Activated CD4-positive, alpha-beta memory T cell treated with anti-CD3 and anti-CD28 coated beads for 36 hours (primary cell): Measurements from ENCODE around the gene CYP3A4. TPM values are rescaled to one million over a fixed set of nuclear protein-coding genes. Genes with fewer than 3 reads are reported as not detected.

Experiments used
- CTCF ChIA-PET: fragments of 350-600 bp; sonication (Branson Sonifier 250); formaldehyde crosslinking; loops from one replicate; lab custom pipeline; 2021; ENCODE audit warnings: antibody characterized with exemption, inconsistent platforms; lab: Charles Lee
- POLR2A ChIA-PET: fragments of 350-600 bp; sonication (Branson Sonifier 250); formaldehyde crosslinking; loops from one replicate; lab custom pipeline; 2021; ENCODE audit warnings: antibody characterized with exemption; lab: Charles Lee
- DNase-seq: peaks from one replicate; pipeline ENCODE4 v3.0.0-alpha.2; 2020
- H3K27ac Mint-ChIP-seq: one replicate; pipeline ENCODE4 v1.8.0; 2021; ENCODE audit warnings: mixed read lengths
- H3K27me3 Mint-ChIP-seq: one replicate; pipeline ENCODE4 v1.8.0; 2021; ENCODE audit warnings: mixed read lengths
- H3K36me3 Mint-ChIP-seq: one replicate; pipeline ENCODE4 v1.8.0; 2021; ENCODE audit warnings: mixed read lengths
- H3K4me1 Mint-ChIP-seq: one replicate; pipeline ENCODE4 v1.8.0; 2021; ENCODE audit warnings: low read depth, mixed read lengths
- H3K4me3 Mint-ChIP-seq: one replicate; pipeline ENCODE4 v1.8.0; 2021; ENCODE audit warnings: mild to moderate bottlenecking, mixed read lengths
- H3K9me3 Mint-ChIP-seq: one replicate; pipeline ENCODE4 v1.8.0; 2021; ENCODE audit warnings: mixed read lengths
- intact Hi-C: fragments of 100-400 bp; cut with micrococcal nuclease; formaldehyde crosslinking; loops from one replicate; pipeline ENCODE4 v1.15.1; 2023
- total RNA-seq, 2 experiments: library from RNA; stranded (reverse); gene quantifications; one replicate each; pipeline ENCODE4 v1.2.3, GENCODE V29; 2021

Gene CYP3A4
- total RNA-seq = not detected

DNA sequence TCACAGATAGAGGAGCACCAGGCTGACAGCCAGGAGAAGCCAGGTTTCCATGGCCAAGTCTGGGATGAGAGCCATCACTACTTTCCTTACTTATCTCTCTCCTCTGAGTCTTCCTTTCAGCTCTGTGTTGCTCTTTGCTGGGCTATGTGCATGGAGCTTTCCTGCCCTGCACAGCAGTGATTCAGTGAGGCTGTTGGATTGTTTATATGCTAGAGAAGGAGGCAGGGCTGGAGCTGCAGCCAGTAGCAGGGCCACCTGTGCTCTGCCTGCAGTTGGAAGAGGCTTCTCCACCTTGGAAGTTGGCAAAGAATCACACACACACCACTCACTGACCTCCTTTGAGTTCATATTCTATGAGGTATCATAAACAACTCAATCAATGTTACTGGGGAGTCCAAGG, at the start of gene CYP3A4:
CYP3A4 (minus strand) TSS at position 178 of the 400 bp plus-strand sequence; CDS start at position 75, 103 bp downstream.
- peaks cover 16% of the 10 kb centered on the region for H3K27me3 Mint-ChIP-seq
- peaks cover 9% of the 10 kb centered on the region for H3K4me1 Mint-ChIP-seq
- ChIA-PET CTCF (no interaction called here), POLR2A (no interaction called here)
- intact Hi-C loops = no loop called here
- DNase-seq = no peak
- H3K27ac Mint-ChIP-seq = no peak within 1 kb of the TSS
- H3K4me3 Mint-ChIP-seq = no peak within 1 kb of the TSS
- H3K36me3 Mint-ChIP-seq = no peaks in the 10 kb centered on the region
- no peaks in the 10 kb centered on the region for H3K9me3 Mint-ChIP-seq

- Mint-ChIP-seq H3K4me3 (no peak overlapping the region), H3K27me3 (no peaks in the 10 kb centered on the region), H3K27ac (no peak overlapping the region), H3K36me3 (no peaks in the 10 kb centered on the region), H3K9me3 (no peaks in the 10 kb centered on the region), H3K4me1 (peaks cover 2% of the 10 kb centered on the region)
- POLR2A ChIA-PET = no interaction called here
- no peak for DNase-seq
- intact Hi-C loops = no loop called here
- CTCF ChIA-PET = no interaction called here
Measured at GRCh38 chr7:99833289-99833877, 49.4 kb upstream of the CYP3A4 start.

DNA sequence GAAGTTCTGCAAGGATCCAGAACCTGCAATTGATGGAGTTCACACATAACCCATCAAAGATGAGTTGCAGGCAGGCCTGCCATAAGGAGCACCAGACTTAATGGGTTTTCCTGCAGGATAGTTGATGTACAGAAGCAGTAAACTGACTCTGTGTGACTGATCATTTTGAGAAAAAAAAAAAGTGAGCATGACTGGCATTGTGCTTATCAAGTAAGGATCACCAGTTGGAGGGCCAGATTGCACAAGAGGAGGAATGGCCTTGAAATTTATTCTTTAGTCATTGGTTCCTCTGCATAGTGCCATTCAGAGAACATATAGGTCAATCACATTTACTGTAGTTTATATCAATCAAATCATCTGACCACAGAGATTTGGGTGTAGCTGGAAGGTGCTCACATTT, 47.6 kb upstream of the CYP3A4 start:
- no peaks in the 10 kb centered on the region for H3K4me1 Mint-ChIP-seq
- POLR2A ChIA-PET = no interaction called here
- peaks cover 2% of the 10 kb centered on the region for H3K27me3 Mint-ChIP-seq
- no peaks in the 10 kb centered on the region for H3K36me3 Mint-ChIP-seq
- no peaks in the 10 kb centered on the region for H3K9me3 Mint-ChIP-seq
- CTCF ChIA-PET = interaction anchor here (1.2 kb wide), 1 partner anchor 52 kb away, joined by 3 read pairs; no protein-coding TSS in a partner anchor
- no peak overlapping the region for H3K4me3 Mint-ChIP-seq
- H3K27ac Mint-ChIP-seq = no peak overlapping the region
- intact Hi-C loops = no loop called here
- no peak for DNase-seq

DNA sequence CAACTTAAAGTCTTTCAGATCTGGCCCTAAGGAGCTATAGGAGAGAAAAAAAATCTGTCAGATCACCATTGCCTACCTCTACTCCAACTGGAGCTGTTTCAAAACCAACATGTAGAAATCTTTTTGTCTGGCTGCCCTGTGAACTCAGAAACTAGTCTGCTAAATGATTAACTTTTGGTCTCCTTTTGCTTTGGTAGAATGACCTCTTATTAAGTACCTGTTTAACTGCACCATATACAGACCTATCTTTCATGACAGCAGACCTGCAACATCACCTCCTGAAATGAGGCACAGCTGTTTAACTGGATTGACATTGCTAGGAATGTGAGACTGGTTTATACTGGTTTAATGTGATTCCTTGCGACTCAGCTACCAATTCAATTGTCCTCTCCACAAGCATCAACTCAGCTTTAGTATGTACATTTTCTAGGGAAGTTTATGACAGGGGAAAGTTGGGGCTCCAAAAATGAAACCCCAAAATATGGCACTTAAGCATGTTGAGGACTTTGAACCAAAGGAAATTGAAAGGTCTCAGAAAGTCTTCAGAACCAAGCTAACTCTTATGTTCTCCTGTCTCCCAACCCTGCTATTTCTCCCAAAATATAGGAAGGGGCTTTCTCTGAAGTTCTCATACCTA, 45.7 kb upstream of the CYP3A4 start:
- H3K27me3 Mint-ChIP-seq = peaks cover 2% of the 10 kb centered on the region
- no peaks in the 10 kb centered on the region for H3K9me3 Mint-ChIP-seq
- ChIA-PET CTCF (no interaction called here), POLR2A (no interaction called here)
- DNase-seq = no peak
- H3K4me3 Mint-ChIP-seq = no peak overlapping the region
- no peaks in the 10 kb centered on the region for H3K36me3 Mint-ChIP-seq
- intact Hi-C loops = no loop called here
- H3K27ac Mint-ChIP-seq = no peak overlapping the region
- no peaks in the 10 kb centered on the region for H3K4me1 Mint-ChIP-seq

DNA sequence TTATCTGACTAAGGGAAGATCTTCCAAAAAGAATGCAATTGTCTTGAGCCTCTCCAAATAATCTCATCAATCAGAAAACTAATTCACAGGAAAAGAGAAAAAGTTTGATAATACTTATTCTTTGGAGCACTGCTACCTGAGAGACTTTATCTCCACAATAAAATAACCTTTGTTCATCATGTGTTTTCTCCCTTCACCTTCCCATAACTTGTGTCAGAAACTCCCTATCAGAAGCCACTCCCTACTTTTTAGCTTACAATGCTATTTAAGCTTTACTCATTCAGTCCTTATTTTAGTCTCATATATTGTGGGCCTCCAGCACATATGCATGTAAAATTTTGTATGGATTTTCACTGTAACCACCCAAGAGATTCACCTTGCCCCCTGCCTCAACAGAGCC, 44.8 kb upstream of the CYP3A4 start:
- no peaks in the 10 kb centered on the region for H3K36me3 Mint-ChIP-seq
- H3K4me1 Mint-ChIP-seq = no peaks in the 10 kb centered on the region
- ChIA-PET POLR2A (no interaction called here), CTCF (no interaction called here)
- no peak overlapping the region for H3K4me3 Mint-ChIP-seq
- H3K27me3 Mint-ChIP-seq = peaks cover 2% of the 10 kb centered on the region
- H3K9me3 Mint-ChIP-seq = no peaks in the 10 kb centered on the region
- no peak for DNase-seq
- no peak overlapping the region for H3K27ac Mint-ChIP-seq
- intact Hi-C loops = no loop called here

- intact Hi-C loops = no loop called here
- Mint-ChIP-seq H3K4me1 (no peaks in the 10 kb centered on the region), H3K9me3 (no peaks in the 10 kb centered on the region), H3K27me3 (peaks cover 2% of the 10 kb centered on the region), H3K36me3 (no peaks in the 10 kb centered on the region), H3K4me3 (no peak overlapping the region), H3K27ac (no peak overlapping the region)
- CTCF ChIA-PET = no interaction called here
- no peak for DNase-seq
- POLR2A ChIA-PET = no interaction called here
Measured at GRCh38 chr7:99827040-99827778, 43.2 kb upstream of the CYP3A4 start.

GRCh38 chr7:99825873-99826272, 41.9 kb upstream of the CYP3A4 start:
- Mint-ChIP-seq H3K9me3 (no peaks in the 10 kb centered on the region), H3K36me3 (no peaks in the 10 kb centered on the region), H3K4me1 (no peaks in the 10 kb centered on the region), H3K27me3 (peaks cover 5% of the 10 kb centered on the region), H3K4me3 (no peak overlapping the region), H3K27ac (no peak overlapping the region)
- intact Hi-C loops = no loop called here
- ChIA-PET POLR2A (no interaction called here), CTCF (no interaction called here)
- DNase-seq = no peak

DNA sequence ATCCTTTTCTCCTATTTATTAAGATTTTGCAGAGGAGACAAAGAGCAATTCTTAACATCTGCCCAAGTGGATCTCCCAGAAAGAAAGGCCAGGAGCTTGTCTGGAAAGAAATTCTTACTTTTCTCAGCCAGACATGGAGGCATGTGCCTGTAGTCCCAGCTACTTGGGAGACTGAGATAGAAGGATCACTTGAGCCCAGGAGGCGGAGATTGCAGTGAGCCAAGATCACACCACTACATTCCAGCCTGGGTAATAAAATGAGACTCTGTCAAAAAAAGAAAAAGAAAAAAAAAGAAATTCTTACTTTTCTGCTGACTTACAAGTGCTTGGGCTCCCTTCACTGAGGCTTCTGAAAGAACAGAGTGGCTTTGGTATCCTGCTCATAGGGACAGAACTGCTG, 41.5 kb upstream of the CYP3A4 start:
- intact Hi-C loops = no loop called here
- Mint-ChIP-seq H3K36me3 (no peaks in the 10 kb centered on the region), H3K4me3 (no peak overlapping the region), H3K4me1 (no peaks in the 10 kb centered on the region), H3K27ac (no peak overlapping the region), H3K9me3 (no peaks in the 10 kb centered on the region), H3K27me3 (peaks cover 5% of the 10 kb centered on the region)
- DNase-seq = no peak
- POLR2A ChIA-PET = no interaction called here
- CTCF ChIA-PET = no interaction called here

DNA sequence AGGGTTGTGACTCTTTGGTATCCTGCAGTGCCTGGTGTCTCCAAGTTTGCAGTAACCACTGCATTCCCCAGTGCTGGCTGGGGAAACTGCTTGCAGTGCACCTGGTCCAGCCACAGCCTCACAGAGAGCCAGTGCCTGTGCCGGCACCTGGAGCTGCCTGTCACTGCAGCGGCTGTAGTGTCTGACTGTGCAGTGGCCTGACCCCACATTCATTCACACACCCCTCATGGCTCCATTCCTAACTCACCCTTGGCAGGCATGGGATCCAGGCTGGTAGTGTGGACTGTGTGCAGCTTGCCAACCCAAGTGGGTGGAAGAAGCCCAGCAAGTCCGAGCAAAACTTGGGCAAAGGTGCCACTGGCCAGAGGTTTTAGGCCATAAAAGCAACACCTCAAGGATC, 40.1 kb upstream of the CYP3A4 start:
- CTCF ChIA-PET = no interaction called here
- no peak for DNase-seq
- H3K36me3 Mint-ChIP-seq = no peaks in the 10 kb centered on the region
- intact Hi-C loops = no loop called here
- no peaks in the 10 kb centered on the region for H3K9me3 Mint-ChIP-seq
- POLR2A ChIA-PET = no interaction called here
- H3K27ac Mint-ChIP-seq = no peak overlapping the region
- no peaks in the 10 kb centered on the region for H3K4me1 Mint-ChIP-seq
- peaks cover 5% of the 10 kb centered on the region for H3K27me3 Mint-ChIP-seq
- H3K4me3 Mint-ChIP-seq = no peak overlapping the region

- intact Hi-C loops = no loop called here
- POLR2A ChIA-PET = no interaction called here
- H3K4me1 Mint-ChIP-seq = no peaks in the 10 kb centered on the region
- CTCF ChIA-PET = no interaction called here
- no peak overlapping the region for H3K4me3 Mint-ChIP-seq
- peaks cover 8% of the 10 kb centered on the region for H3K27me3 Mint-ChIP-seq
- H3K27ac Mint-ChIP-seq = no peak overlapping the region
- no peaks in the 10 kb centered on the region for H3K9me3 Mint-ChIP-seq
- no peak for DNase-seq
- no peaks in the 10 kb centered on the region for H3K36me3 Mint-ChIP-seq
Measured at GRCh38 chr7:99822731-99823718, 39.0 kb upstream of the CYP3A4 start.

DNA sequence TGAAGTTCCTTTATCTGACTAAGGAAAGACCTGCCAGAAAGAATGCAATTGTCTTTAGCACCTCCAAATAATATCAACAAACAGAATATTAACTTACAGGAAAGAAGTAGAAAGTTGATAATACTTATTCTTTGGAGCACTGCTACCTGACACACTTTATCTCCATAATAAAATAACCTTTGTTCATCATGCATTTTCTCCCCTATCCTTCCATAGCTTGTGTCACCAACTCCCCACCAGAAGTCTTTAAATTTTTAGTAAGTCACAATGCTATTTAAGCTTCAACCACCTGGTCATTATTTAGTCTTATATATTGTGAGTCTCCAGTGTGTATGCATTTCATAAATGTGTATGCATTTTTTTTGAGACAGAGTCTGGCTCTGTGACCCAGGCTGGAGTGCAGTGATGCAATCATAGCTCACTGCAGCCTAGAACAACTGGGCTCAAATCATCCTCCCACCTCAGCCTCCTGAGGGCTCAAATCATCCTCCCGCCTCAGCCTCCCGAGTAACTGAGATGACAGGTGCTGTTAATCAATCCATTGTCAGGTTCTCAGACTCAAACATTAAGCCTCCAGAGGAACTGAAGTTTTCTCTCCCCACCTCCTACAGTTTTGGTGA, 36.5 kb upstream of the CYP3A4 start:
- H3K4me1 Mint-ChIP-seq = no peaks in the 10 kb centered on the region
- H3K4me3 Mint-ChIP-seq = no peak overlapping the region
- H3K36me3 Mint-ChIP-seq = no peaks in the 10 kb centered on the region
- ChIA-PET CTCF (no interaction called here), POLR2A (no interaction called here)
- no peaks in the 10 kb centered on the region for H3K9me3 Mint-ChIP-seq
- H3K27me3 Mint-ChIP-seq = peaks cover 9% of the 10 kb centered on the region
- no peak for DNase-seq
- intact Hi-C loops = no loop called here
- H3K27ac Mint-ChIP-seq = no peak overlapping the region
